D341Med (cell line): ENCODE results near the gene EVA1A.

Source experiments
- DNase-seq: peaks from one replicate; pipeline ENCODE4 v3.0.0; 2012; ENCODE audit warnings: low spot score

The EVA1A gene

DNA sequence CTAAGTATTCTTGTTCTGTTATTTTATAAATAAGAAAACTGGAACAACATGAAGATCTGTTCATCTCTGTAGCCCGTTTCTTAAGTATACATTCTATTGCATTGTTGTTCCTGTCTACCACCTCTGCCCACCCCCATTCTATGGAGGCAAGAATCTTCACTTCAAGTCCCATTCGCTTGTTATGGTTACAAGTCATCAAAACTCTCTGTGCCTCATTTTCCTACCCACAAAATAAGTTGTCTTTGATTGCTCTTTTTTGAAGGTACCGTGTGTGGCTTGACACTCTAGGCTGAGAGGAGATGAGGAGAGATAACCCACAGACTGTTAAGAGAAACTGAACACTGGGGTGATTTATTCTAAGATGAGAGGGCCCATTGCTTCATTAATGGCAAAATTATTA, 2.9 kb upstream of the EVA1A start:
- no peak for DNase-seq

- DNase-seq: no peak
Measured at GRCh38 chr2:75562513-75562864, 1.8 kb upstream of the EVA1A start.

GRCh38 chr2:75561566-75562512, 1.1 kb upstream of the EVA1A start:
- no peak for DNase-seq

DNA sequence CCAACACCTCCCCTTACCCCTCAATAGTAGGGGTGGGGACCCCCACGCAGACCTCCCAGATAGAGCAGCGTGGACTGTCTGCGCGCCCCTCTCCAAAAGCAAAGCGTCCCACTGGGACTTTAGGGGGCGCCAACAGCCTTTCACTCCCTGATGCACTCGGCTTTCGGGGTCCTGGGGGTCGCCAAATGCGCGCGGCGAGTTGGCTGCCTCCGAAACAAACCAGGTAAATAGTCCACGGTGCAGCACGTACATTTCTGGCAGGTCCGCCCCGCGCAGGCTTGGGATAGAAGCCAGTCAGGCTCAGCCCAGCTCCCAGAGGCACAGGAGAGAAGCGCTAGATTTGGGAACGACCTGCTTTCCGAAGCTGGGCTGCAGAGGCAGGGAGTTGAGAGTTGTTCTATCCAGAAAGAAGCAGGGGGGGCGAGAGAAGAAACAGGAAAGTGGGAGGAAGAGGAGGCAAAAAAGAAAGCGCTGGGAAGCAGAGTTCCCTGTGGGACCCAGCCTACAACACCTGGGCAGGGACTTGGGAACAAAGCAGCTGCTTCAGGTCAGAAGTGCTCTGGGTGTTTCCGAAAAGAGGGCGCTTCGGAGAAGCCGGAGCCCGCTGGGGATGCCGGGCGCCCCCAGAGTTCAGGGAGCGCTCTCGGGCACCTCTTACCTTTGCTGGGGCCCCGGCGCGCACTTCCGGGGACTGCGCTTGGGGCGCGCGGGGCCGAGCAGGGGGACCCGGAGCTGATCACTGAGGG, 544 bp downstream of the EVA1A start:
- peak; percentile 35 for DNase-seq

GRCh38 chr2:75559680-75560021, 1.1 kb downstream of the EVA1A start:
- DNase-seq: no peak

DNA sequence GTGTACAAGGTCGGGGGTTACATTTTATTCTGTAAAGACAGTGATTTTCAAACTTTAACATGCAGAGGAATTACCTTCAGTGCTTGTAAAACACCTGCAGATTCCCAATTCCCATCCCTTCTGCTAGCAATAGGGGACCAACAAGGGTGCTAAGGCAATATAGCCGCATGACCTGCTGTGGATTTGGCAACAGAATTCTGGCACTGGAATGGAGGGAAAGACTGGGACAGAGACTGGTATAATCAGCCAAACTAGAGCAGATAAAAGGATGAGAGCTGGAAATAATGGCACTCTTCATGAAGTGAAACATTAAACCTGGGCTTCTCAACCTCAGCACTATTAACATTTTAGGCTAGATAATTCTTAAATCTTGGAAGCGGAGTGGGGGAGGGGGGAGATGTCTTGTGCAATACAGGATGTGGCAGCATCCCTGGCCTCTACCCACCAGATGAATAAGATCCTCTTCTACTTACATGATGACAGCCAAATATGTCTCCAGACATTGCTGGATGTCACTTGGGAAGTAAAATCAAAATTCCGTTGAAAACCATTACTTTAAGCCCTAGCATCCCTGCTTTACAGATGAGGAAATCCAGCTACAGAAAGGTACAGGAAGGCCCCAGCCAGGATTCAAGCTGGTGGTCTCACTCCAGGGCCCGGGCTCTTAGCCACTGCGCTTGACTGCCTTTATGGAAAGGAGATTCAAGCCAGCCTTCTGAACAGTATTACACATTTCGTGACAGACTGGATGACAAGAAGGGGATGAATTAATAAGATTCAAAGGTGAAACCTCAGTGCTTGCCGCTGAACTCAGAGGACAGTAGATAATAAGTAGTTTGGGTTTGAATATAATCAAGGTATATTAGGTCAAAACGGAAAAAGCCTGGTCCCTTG, 1.7 kb downstream of the EVA1A start:
- no peak for DNase-seq

DNA sequence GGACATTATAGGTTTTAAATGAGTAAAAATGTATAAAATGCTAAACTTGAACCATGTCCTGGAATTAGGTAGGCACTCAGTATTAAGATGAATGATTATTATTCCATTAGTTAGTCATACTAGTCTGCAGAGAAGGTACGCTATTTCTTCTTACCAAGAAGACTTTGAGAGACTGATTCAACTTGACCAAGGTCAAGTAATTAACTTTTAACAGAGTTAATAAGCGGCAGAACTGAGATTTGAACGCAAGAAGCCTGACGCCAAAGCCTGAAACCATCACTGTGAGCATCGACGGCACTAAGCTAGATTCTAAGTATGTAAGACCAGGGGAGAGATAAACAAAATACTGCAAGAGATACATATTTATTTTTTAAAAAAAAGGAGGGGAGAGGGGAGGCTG, 2.6 kb downstream of the EVA1A start:
- DNase-seq: no peak

DNA sequence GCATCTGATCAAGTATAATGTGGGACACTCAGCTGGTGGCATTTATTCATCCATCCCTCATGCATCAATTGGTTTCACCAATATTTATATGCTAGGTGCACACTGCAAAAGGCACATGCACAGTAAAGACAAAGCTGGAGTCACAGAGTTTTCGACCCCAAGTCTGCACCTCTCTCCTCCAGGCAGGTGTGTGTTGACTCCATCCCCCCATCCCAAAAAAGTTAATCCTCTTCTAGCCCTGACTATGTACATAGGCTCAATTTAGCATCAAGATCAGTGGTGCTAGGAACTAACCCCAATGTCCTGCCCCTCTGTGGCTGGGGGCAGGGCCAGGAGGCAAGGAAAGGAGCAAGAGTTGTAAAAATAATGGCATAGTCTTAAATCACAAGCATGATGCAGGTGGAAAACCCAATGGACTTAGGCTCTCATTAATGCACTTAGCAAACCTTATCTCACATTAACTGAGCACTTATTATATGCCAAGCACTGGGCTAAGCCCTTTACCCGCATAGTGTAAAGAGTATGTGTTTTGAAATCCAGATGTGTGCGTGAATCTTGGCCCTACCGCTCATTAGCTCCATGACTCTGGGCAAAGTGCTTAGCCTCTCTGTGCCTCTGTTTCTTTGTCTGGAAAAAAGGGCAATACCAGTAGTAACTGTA, 3.1 kb downstream of the EVA1A start:
- DNase-seq: no peak

GRCh38 chr2:75556679-75557366, 3.9 kb downstream of the EVA1A start:
- DNase-seq: no peak

GRCh38 chr2:75555701-75556100, 5.0 kb downstream of the EVA1A start:
- no peak for DNase-seq

- DNase-seq: no peak
Measured at GRCh38 chr2:75553935-75554531, 6.7 kb downstream of the EVA1A start.

- DNase-seq: no peak
Measured at GRCh38 chr2:75552222-75552621, 8.5 kb downstream of the EVA1A start.

DNA sequence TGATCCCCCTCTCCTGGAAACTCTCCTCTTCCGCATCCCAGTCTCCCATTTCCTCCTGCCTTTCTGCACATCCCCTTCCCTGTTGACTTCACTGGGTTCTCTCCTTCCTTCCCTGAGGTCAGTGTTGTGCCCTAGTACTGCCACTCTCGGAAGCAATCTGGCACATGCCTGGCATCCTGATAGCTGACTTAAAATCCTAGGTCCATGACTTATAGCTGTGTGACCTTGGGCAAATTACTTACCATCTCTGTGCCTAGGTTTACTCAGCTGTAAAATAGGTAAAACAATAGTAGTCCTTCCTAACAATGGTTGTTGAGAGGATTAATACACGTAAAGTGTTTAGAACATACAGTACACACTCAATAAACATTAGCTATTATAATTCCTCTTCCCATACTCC, 9.3 kb downstream of the EVA1A start:
- DNase-seq: no peak

DNA sequence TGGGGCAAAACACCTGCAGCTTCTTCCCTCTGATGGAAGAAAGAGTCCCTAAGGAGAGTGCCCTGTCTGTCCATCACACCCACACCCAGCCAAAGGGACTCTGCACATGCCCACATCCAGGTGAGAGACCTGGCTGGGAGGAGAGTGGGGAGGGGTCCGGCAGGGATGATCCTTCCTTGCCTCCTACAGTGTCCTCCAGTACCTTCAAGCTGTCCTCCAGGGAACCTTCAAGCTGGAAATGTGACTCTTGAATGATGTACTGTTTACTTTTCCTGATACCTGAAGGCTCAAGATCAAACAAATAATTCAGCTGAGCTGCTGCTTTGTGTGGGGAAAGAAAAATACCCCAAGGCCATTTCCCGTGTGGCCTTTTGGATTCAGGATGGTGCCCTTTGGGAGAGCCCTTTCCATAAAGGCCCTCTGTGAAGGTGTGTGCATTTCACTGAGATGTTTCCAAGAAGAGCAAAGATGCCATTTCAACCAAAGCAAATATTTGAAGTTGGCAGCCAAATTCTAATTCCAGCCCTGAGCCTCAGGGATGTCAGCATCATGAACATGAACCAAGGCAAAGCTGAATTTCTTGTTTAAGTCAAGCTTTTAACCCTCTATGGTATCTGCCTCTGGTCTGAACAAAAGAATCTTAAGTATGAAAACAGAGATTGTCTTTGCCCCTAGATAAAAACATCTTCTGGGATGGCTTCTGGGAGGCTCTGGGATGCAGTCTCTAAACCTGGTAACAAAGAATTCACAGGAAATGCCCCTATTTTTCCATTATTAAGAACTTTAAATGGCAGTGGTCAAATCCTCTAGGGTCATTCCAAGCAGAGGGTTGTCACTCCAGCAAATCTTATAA, 11.1 kb downstream of the EVA1A start:
- DNase-seq: no peak

DNA sequence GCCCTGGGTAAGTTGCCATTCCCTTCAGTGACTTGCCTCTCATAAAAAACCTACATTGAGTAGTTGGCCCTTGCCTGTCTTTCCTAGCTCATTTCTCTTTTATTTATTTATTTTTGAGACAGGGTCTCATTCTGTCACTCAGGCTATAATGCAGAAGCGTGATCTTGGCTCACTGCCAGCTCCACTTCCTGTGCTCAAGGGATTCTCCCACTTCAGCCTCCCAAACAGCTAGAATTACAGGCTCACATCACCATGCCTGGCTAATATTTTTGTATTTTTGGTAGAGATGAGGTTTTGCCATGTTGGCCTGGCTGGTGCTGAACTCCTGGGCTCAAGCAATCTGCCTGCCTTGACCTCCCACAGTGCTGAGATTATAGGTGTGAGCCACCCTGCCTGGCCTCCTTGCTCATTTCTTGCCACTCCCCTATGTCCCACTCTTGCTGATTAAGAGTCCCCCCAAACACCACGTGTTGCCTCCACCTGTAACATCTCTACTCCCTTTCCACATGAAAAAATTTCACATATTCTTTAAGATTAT, 12.6 kb downstream of the EVA1A start:
- no peak for DNase-seq

GRCh38 chr2:75547345-75548035, 13.2 kb downstream of the EVA1A start:
- no peak for DNase-seq

DNA sequence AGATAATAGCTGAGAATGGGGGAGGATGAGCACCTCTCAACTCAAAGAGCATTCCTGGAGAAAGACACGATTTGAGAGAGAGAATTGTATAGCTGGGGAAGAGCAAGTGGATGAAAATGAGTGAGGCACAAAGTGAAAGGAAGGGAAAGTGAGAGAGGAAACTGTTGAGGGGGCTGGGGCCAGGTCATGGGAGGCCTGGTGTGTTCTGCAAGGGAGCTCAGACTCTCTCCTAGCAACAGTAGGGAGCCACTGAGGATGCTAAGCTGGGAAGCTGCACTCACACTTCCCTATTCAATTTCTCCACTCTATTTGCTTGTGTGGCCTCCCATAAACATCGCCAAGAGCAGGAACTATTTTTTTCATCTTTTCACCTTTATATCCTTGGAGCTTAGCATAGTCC, 14.8 kb downstream of the EVA1A start:
- no peak for DNase-seq

DNA sequence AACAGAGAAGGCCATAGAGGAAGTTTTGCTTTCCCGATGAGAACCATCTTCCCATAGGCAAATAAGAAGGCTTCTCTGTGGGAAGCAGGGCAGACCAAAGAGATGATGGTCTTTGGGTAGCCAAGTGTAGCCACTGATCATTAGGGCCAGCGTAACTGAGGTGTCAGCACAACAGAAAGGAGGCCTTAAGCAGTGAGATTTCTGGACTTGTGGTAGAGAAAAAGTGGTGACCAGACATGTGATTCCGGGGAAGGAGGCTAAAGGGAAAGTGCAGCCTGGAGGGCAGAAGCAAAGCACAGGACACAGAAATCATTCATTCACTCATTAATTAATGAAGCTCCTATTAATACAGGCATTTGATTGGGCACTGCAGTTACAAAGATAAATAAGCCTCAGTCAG, 15.4 kb downstream of the EVA1A start:
- no peak for DNase-seq

GRCh38 chr2:75543446-75543845, 17.3 kb downstream of the EVA1A start:
- DNase-seq: no peak
